Activated naive CD4-positive, alpha-beta T cell treated with anti-CD3 and anti-CD28 coated beads for 36 hours (primary cell): Measurements from ENCODE around the gene FCGR3A. TPM values are rescaled to one million over a fixed set of nuclear protein-coding genes. Genes with fewer than 3 reads are reported as not detected.

ENCODE experiments used
- CTCF ChIA-PET: fragments of 350-600 bp; sonication (Branson Sonifier 250); formaldehyde crosslinking; loops from one replicate; lab custom pipeline; 2021; ENCODE audit warnings: antibody characterized with exemption; lab: Charles Lee
- DNase-seq: peaks from one replicate; pipeline ENCODE4 v3.0.0-alpha.2; 2020
- H3K27ac Mint-ChIP-seq: one replicate; pipeline ENCODE4 v1.8.0; 2021; ENCODE audit warnings: mild to moderate bottlenecking, mixed read lengths
- H3K27me3 Mint-ChIP-seq: one replicate; pipeline ENCODE4 v1.8.0; 2021; ENCODE audit warnings: low read depth, mixed read lengths
- H3K36me3 Mint-ChIP-seq: one replicate; pipeline ENCODE4 v1.8.0; 2021; ENCODE audit warnings: low read depth, mixed read lengths
- H3K4me1 Mint-ChIP-seq: one replicate; pipeline ENCODE4 v1.8.0; 2021; ENCODE audit warnings: low read depth, mixed read lengths
- H3K4me3 Mint-ChIP-seq: one replicate; pipeline ENCODE4 v1.8.0; 2021; ENCODE audit warnings: mild to moderate bottlenecking, moderate library complexity, mixed read lengths
- H3K9me3 Mint-ChIP-seq: one replicate; pipeline ENCODE4 v1.8.0; 2021; ENCODE audit warnings: mixed read lengths
- intact Hi-C: fragments of 100-400 bp; cut with micrococcal nuclease; formaldehyde crosslinking; loops from one replicate; pipeline ENCODE4 v1.15.1; 2023
- total RNA-seq, 2 experiments: library from RNA; stranded (reverse); gene quantifications; one replicate each; pipeline ENCODE4 v1.2.3, GENCODE V29; 2021

Gene FCGR3A
- total RNA-seq, 2 experiments from 2014 or later = 0.19 TPM; not detected in 1

- intact Hi-C loops = no loop called here
- DNase-seq = no peak
- no peak overlapping the region for H3K4me3 Mint-ChIP-seq
- no peak overlapping the region for H3K27ac Mint-ChIP-seq
- no peaks in the 10 kb centered on the region for H3K9me3 Mint-ChIP-seq
- CTCF ChIA-PET = interaction anchor here (0.6 to 1.0 kb wide), 2 partner anchors 16 to 187 kb away, joined by 3 to 4 read pairs; no protein-coding TSS in a partner anchor
- peaks cover 20% of the 10 kb centered on the region for H3K27me3 Mint-ChIP-seq
- peaks cover 16% of the 10 kb centered on the region for H3K4me1 Mint-ChIP-seq
- H3K36me3 Mint-ChIP-seq = no peaks in the 10 kb centered on the region
Measured at GRCh38 chr1:161502641-161503393, 46.8 kb downstream of the FCGR3A start.

DNA sequence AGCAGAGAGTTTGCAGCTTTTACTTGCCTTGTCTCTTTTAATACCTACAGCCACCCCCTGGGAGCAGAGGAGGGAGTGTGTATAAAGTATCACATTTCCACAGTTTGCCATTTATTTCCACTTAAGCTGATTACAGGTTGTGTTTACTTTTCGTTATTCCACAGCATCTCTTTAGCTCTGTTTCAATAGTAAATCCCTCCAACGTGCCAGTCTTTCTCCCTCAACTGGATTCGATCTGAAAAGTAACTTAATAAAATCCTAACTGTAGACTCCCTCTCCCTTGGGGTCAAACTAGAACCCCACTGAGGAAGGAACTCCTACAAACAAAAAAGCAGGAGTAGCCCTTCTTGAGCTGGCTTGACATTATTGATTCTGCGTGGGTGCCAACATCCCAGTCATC, 47.4 kb downstream of the FCGR3A start:
- intact Hi-C loops = no loop called here
- CTCF ChIA-PET = no interaction called here
- H3K4me1 Mint-ChIP-seq = peaks cover 16% of the 10 kb centered on the region
- H3K4me3 Mint-ChIP-seq = no peak overlapping the region
- DNase-seq = no peak
- H3K9me3 Mint-ChIP-seq = no peaks in the 10 kb centered on the region
- H3K27me3 Mint-ChIP-seq = peaks cover 22% of the 10 kb centered on the region
- no peak overlapping the region for H3K27ac Mint-ChIP-seq
- no peaks in the 10 kb centered on the region for H3K36me3 Mint-ChIP-seq

- Mint-ChIP-seq H3K9me3 (no peaks in the 10 kb centered on the region), H3K4me1 (peaks cover 8% of the 10 kb centered on the region), H3K27me3 (peaks cover 16% of the 10 kb centered on the region), H3K36me3 (no peaks in the 10 kb centered on the region), H3K4me3 (no peak overlapping the region), H3K27ac (no peak overlapping the region)
- intact Hi-C loops = no loop called here
- CTCF ChIA-PET = no interaction called here
- DNase-seq = no peak
Measured at GRCh38 chr1:161501234-161501633, 48.4 kb downstream of the FCGR3A start.

DNA sequence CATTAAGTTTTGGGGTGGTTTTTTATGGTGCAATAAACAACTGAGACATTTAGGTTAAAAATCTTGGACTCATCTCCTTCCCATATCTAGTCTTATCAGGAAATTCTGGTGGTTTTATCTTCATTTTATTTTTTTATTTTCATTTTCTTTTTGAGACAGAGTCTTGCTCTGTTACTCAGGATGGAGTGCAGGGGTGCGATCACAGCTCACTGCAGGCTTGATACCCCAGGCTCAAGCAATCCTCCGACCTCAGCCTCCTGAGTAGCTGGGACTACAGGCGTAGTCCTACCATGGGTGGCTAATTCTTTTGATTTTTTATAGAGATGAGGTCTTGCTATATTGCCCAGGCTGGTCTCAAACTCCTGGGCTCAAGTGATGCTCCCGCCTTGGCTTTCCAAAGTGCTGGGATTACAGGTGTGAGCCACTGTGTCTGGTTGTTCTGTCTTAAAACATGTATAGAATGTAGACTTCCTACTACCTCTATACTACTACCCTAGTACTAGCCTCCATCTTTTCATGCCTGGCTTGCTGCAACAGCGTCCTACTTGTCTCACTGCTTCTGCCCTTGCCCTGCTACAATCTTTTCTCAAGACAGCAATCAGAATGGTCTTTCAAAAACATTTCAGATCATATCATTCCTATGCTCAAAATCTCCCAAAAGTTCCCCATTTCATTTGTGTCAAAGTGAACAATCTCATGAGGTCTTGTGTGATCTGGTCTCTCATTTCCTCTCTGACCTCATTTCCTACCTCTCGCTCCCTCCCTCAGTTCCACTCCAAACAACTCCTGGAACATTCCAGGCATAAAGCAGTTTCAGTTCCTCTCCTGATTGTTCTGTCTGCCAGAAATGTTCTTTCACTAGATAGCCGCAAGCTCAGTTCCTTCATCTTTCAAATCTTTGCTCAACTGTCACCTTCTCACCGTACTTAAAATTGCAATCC, 50.2 kb downstream of the FCGR3A start:
- CTCF ChIA-PET = no interaction called here
- Mint-ChIP-seq H3K4me3 (no peak overlapping the region), H3K9me3 (no peaks in the 10 kb centered on the region), H3K4me1 (peaks cover 7% of the 10 kb centered on the region), H3K27ac (no peak overlapping the region), H3K27me3 (peaks cover 15% of the 10 kb centered on the region), H3K36me3 (no peaks in the 10 kb centered on the region)
- intact Hi-C loops = no loop called here
- DNase-seq = no peak

GRCh38 chr1:161498646-161499045, 51.0 kb downstream of the FCGR3A start:
- H3K36me3 Mint-ChIP-seq = no peaks in the 10 kb centered on the region
- H3K4me3 Mint-ChIP-seq = no peak overlapping the region
- peaks cover 14% of the 10 kb centered on the region for H3K27me3 Mint-ChIP-seq
- DNase-seq = no peak
- intact Hi-C loops = no loop called here
- peaks cover 7% of the 10 kb centered on the region for H3K4me1 Mint-ChIP-seq
- no peak overlapping the region for H3K27ac Mint-ChIP-seq
- no peaks in the 10 kb centered on the region for H3K9me3 Mint-ChIP-seq
- CTCF ChIA-PET = no interaction called here

DNA sequence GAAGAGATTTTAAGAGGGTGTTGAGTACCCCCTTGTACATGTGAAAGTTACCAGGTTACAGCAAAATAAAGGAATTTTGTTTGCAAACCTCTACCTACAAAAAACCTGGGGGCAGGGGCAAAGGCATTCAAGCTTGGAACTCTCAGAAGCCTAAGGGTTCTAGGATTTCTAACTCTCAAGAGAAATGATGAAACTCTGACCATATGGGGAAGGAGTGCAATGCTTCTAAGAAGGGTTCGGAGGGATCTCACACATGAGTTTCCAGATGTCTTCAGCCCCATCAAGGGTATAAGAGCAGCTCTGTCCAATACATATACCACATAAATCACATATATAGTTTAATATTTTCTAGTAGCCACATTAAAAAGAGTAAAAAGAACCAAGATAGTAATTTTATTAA, 51.7 kb downstream of the FCGR3A start:
- CTCF ChIA-PET = no interaction called here
- no peaks in the 10 kb centered on the region for H3K36me3 Mint-ChIP-seq

GRCh38 chr1:161495490-161495889, 54.1 kb downstream of the FCGR3A start:
- DNase-seq = no peak
- intact Hi-C loops = no loop called here
- H3K4me3 Mint-ChIP-seq = no peak overlapping the region
- H3K9me3 Mint-ChIP-seq = no peaks in the 10 kb centered on the region
- H3K4me1 Mint-ChIP-seq = peaks cover 17% of the 10 kb centered on the region
- CTCF ChIA-PET = interaction anchor here (0.9 to 1.2 kb wide), 2 partner anchors 10 to 542 kb away, joined by 3 to 5 read pairs; no protein-coding TSS in a partner anchor
- H3K27ac Mint-ChIP-seq = no peak overlapping the region
- peaks cover 30% of the 10 kb centered on the region for H3K27me3 Mint-ChIP-seq
- no peaks in the 10 kb centered on the region for H3K36me3 Mint-ChIP-seq

More for the DNA sequence above, 51.7 kb downstream of the FCGR3A start:
- no peak overlapping the region for H3K4me3 Mint-ChIP-seq
- no peaks in the 10 kb centered on the region for H3K9me3 Mint-ChIP-seq
- peaks cover 7% of the 10 kb centered on the region for H3K4me1 Mint-ChIP-seq
- DNase-seq = no peak
- peaks cover 13% of the 10 kb centered on the region for H3K27me3 Mint-ChIP-seq
- intact Hi-C loops = no loop called here
- H3K27ac Mint-ChIP-seq = no peak overlapping the region

DNA sequence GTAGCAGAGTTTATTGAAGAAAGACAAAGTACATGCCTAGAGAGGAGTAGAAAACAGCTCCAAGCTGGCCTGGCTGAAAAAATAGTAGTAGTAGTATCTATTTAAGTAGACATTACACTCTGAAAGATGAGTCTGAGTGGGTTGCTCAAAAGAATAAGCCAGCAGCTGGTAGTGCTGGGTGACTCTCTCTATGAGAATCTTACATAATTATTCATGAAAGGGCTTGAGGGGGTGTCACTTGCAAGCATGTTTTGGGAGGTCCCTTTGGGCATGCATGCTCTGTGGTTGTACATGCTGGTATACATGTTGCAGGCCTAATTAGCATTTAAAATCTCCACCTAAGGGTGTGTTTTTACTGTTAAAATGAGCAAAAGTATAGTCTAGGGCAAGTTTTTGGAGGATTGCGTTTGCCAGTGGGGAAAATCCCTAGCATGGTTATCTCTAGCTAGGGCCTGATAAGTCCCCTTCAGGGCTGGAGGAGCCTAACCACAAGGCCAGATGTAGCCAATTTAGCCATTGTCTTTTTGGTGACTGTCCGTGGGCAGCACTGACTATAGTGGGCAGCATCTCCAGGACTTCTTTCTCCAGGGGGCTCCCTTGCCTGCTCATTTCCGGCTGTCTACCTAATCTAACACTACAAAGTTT, 55.4 kb downstream of the FCGR3A start:
- H3K27me3 Mint-ChIP-seq = peaks cover 34% of the 10 kb centered on the region
- no peak overlapping the region for H3K27ac Mint-ChIP-seq
- H3K36me3 Mint-ChIP-seq = no peaks in the 10 kb centered on the region
- no peak overlapping the region for H3K4me3 Mint-ChIP-seq
- peaks cover 12% of the 10 kb centered on the region for H3K4me1 Mint-ChIP-seq
- H3K9me3 Mint-ChIP-seq = no peaks in the 10 kb centered on the region
- CTCF ChIA-PET = no interaction called here
- intact Hi-C loops = no loop called here
- DNase-seq = no peak

- DNase-seq = no peak
- Mint-ChIP-seq H3K27me3 (peaks cover 39% of the 10 kb centered on the region), H3K27ac (no peak overlapping the region), H3K4me3 (no peak overlapping the region), H3K9me3 (no peaks in the 10 kb centered on the region), H3K36me3 (no peaks in the 10 kb centered on the region), H3K4me1 (peaks cover 10% of the 10 kb centered on the region)
- intact Hi-C loops = no loop called here
- CTCF ChIA-PET = interaction anchor here (0.8 kb wide), 1 partner anchor 15 kb away, joined by 3 read pairs; no protein-coding TSS in a partner anchor
Measured at GRCh38 chr1:161492827-161493226, 56.8 kb downstream of the FCGR3A start.

Other genes starting within 250 kb of the FCGR3A start
- 1 to 10 TPM; 4.4 to 5.9 TPM for gene MPZ, start 239.8 kb downstream of the FCGR3A start, total RNA-seq
- 100 to 1,000 TPM; 201 TPM for gene SDHC, start 235.4 kb downstream of the FCGR3A start, total RNA-seq
- gene CFAP126, start 181.9 kb downstream of the FCGR3A start, total RNA-seq = not detected
- gene FCGR2A, start 44.4 kb downstream of the FCGR3A start, total RNA-seq = not detected
- under 1 TPM; 0.12 to 0.25 TPM for gene HSPA6, start 25.3 kb downstream of the FCGR3A start, total RNA-seq
- gene FCGR3B, start 81.4 kb upstream of the FCGR3A start, total RNA-seq = not detected
- gene FCGR2B, start 113.3 kb upstream of the FCGR3A start, total RNA-seq = not detected
- not detected for gene FCRLA, start 157.4 kb upstream of the FCGR3A start, total RNA-seq
- under 1 TPM; 0.10 TPM for gene FCRLB, start 171.7 kb upstream of the FCGR3A start, total RNA-seq
- gene DUSP12, start 200.0 kb upstream of the FCGR3A start, total RNA-seq = 10 to 100 TPM; 28.2 to 28.4 TPM
- gene ATF6, start 216.5 kb upstream of the FCGR3A start, total RNA-seq = 10 to 100 TPM; 23.5 to 24.6 TPM